PC-3 (cell line): ENCODE data around the gene JAG2. TPM values are rescaled to one million over a fixed set of nuclear protein-coding genes. Genes with fewer than 3 reads are reported as not detected.

Source experiments
- ATAC-seq: fragments of 200-7000 bp; cut with Tn5 transposase; 2 replicates; pipeline ENCODE4 v1.9.1; 2020; ENCODE audit warnings: mild to moderate bottlenecking, moderate library complexity
- BruUV-seq: library from RNA; stranded (reverse); fragments of 400-500 nt; replicated peaks from 2 replicates; lab custom pipeline; 2021; lab: Mats Ljungman, UMichigan
- CTCF ChIA-PET: fragments of 300-600 bp; sonication (Branson Sonifier 250); formaldehyde crosslinking; loops from one replicate; lab custom pipeline; 2022; ENCODE audit warnings: antibody characterized with exemption; lab: Charles Lee
- POLR2A ChIA-PET: fragments of 300-600 bp; sonication (Branson Sonifier 250); formaldehyde crosslinking; loops from one replicate; lab custom pipeline; 2022; ENCODE audit warnings: antibody characterized with exemption; ENCODE audit not compliant: unreplicated experiment; lab: Charles Lee
- DNase-seq: peaks from one replicate; pipeline ENCODE4 v3.0.0-alpha.2; 2015
- H2AFZ ChIP-seq: fragments of 300-600 bp; sonication (generic); 2 replicates; pipeline ENCODE4 v1.6.0; 2016; ENCODE audit warnings: antibody characterized with exemption, low read length
- H3F3A ChIP-seq: fragments of 300-600 bp; sonication (generic); one replicate; pipeline ENCODE4 v1.6.0; 2017; ENCODE audit warnings: antibody characterized with exemption, low read length, control low read depth, mild to moderate bottlenecking; ENCODE audit not compliant: unreplicated experiment
- H3K27ac ChIP-seq: fragments of 300-600 bp; sonication (generic); 2 replicates; pipeline ENCODE4 v1.5.1; 2016; ENCODE audit warnings: mild to moderate bottlenecking, low read length
- H3K27me3 ChIP-seq: fragments of 300-600 bp; sonication (generic); 2 replicates; pipeline ENCODE4 v1.6.1; 2016; ENCODE audit warnings: low read length, mixed read lengths
- H3K36me3 ChIP-seq: fragments of 300-600 bp; sonication (generic); 2 replicates; pipeline ENCODE4 v1.6.1; 2016; ENCODE audit warnings: low read depth, mixed run types, low read length, mixed read lengths
- H3K4me1 ChIP-seq: fragments of 300-600 bp; sonication (generic); 2 replicates; pipeline ENCODE4 v1.5.1; 2016; ENCODE audit warnings: low read length; ENCODE audit not compliant: insufficient read depth
- H3K4me2 ChIP-seq: fragments of 300-600 bp; sonication (generic); 2 replicates; pipeline ENCODE4 v1.6.0; 2016; ENCODE audit warnings: low read length
- H3K4me3 ChIP-seq: fragments of 300-600 bp; sonication (generic); 2 replicates; pipeline ENCODE4 v1.5.1; 2016; ENCODE audit warnings: mild to moderate bottlenecking, low read length, mixed read lengths
- H3K79me2 ChIP-seq: fragments of 300-600 bp; sonication (generic); 2 replicates; pipeline ENCODE4 v1.6.1; 2017; ENCODE audit warnings: low read length, mixed read lengths
- H3K9ac ChIP-seq: fragments of 300-600 bp; sonication (generic); 2 replicates; pipeline ENCODE4 v1.6.0; 2016; ENCODE audit warnings: mild to moderate bottlenecking, low read length
- H3K9me2 ChIP-seq: fragments of 300-600 bp; sonication (generic); replicated peaks from 2 replicates; pipeline ENCODE4 v1.6.1; 2016; ENCODE audit warnings: mixed run types, low read length, mixed read lengths
- H3K9me3 ChIP-seq: fragments of 300-600 bp; sonication (generic); 2 replicates; pipeline ENCODE4 v1.6.1; 2016; ENCODE audit warnings: low read length, mixed read lengths
- H4K20me1 ChIP-seq: fragments of 300-600 bp; sonication (generic); 2 replicates; pipeline ENCODE4 v1.6.1; 2016; ENCODE audit warnings: low read length, mixed read lengths
- EZH2 ChIP-seq: fragments of 300-600 bp; sonication (generic); IDR thresholded peaks from one replicate; pipeline ENCODE4 v1.6.1; 2017; ENCODE audit warnings: antibody characterized with exemption, mild to moderate bottlenecking, low read length; ENCODE audit not compliant: unreplicated experiment
- EZH2phosphoT487 ChIP-seq: fragments of 300-600 bp; sonication (generic); IDR thresholded peaks from 2 replicates; pipeline ENCODE4 v1.6.1; 2018; ENCODE audit warnings: mild to moderate bottlenecking, antibody characterized with exemption, low read length, borderline replicate concordance
- intact Hi-C: fragments of 100-400 bp; cut with micrococcal nuclease; formaldehyde crosslinking; loops from 2 replicates; pipeline ENCODE4 v1.9.0; 2023
- total RNA-seq: library from RNA; depleted of rRNA; stranded (reverse); fragments of >200 nt; gene quantifications from 2 replicates; pipeline ENCODE4 v1.2.3, GENCODE V29; 2014
- TF ChIP-seq, protein P1 (sequence below): fragments of 300-600 bp; sonication (generic); conservative IDR thresholded peaks from 2 replicates; pipeline ENCODE4 v1.5.1; 2017; ENCODE audit warnings: antibody characterized with exemption, low read depth, mild to moderate bottlenecking, low read length

JAG2 gene
- total RNA-seq, 1 experiment from 2014 or later = 57.1 TPM

DNA sequence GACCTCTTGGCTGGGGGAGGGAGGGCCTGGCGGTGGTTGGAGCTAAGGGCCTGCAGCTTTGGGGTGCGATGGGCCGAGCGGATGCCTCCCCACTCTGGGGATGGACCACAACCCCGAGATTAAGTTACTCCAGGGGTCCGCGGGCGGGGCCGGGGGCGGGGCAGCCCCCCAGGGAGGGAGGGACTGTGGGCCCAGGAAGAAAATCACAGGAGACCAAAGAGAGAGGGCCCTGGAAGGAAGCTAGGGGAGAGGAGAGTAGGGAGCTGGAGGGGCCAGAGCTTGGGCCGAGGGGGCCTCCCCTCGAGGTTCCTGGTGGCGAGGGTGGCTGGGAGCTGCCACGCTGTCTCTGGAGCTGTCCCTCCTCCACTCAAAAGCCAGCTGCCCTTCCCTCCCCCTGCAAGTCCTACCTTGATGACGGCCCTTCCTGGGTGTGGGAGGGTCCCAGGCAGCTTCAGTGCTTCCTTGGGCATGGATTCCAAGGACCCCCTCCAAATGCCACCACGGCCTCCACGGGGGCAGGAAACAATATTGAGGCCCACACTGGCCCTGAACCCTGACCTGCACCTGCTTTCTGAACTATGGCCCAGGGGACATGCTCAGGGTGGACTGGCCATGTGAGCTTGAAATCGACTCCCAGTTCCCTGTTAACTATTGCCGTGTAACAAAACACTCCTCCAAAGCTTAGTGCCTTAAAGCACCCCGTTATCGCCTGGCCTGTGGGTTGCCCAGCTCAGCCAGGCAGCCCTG is 13.1 kb upstream of the JAG2 start:
- Histone ChIP-seq H3K4me1 (0 out of 2 replicates have a peak, but pooled peaks cover 4% of the 10 kb centered on the region), H3F3A (no peaks in the 10 kb centered on the region), H2AFZ (0 out of 2 replicates have a peak overlapping the region, but pooled peaks have one; percentile 51), H3K9ac (no peak overlapping the region), H4K20me1 (no peaks in the 10 kb centered on the region), H3K27ac (no peak overlapping the region), H3K9me2 (no peaks in the 10 kb centered on the region), H3K27me3 (no peaks in the 10 kb centered on the region), H3K36me3 (no peaks in the 10 kb centered on the region), H3K4me2 (peak overlapping the region; percentile 57), H3K4me3 (peak overlapping the region; percentile 50), H3K79me2 (no peaks in the 10 kb centered on the region), H3K9me3 (no peaks in the 10 kb centered on the region)
- ChIA-PET CTCF (no interaction called here), POLR2A (no interaction called here)
- BruUV-seq = no TSS peak
- TF ChIP-seq EZH2phosphoT487 (no peak), EZH2 (no peak)
- TF ChIP-seq, protein P1, sequence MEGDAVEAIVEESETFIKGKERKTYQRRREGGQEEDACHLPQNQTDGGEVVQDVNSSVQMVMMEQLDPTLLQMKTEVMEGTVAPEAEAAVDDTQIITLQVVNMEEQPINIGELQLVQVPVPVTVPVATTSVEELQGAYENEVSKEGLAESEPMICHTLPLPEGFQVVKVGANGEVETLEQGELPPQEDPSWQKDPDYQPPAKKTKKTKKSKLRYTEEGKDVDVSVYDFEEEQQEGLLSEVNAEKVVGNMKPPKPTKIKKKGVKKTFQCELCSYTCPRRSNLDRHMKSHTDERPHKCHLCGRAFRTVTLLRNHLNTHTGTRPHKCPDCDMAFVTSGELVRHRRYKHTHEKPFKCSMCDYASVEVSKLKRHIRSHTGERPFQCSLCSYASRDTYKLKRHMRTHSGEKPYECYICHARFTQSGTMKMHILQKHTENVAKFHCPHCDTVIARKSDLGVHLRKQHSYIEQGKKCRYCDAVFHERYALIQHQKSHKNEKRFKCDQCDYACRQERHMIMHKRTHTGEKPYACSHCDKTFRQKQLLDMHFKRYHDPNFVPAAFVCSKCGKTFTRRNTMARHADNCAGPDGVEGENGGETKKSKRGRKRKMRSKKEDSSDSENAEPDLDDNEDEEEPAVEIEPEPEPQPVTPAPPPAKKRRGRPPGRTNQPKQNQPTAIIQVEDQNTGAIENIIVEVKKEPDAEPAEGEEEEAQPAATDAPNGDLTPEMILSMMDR = no peak
- ATAC-seq = no peak
- DNase-seq = no peak
- intact Hi-C loops = no loop called here

DNA sequence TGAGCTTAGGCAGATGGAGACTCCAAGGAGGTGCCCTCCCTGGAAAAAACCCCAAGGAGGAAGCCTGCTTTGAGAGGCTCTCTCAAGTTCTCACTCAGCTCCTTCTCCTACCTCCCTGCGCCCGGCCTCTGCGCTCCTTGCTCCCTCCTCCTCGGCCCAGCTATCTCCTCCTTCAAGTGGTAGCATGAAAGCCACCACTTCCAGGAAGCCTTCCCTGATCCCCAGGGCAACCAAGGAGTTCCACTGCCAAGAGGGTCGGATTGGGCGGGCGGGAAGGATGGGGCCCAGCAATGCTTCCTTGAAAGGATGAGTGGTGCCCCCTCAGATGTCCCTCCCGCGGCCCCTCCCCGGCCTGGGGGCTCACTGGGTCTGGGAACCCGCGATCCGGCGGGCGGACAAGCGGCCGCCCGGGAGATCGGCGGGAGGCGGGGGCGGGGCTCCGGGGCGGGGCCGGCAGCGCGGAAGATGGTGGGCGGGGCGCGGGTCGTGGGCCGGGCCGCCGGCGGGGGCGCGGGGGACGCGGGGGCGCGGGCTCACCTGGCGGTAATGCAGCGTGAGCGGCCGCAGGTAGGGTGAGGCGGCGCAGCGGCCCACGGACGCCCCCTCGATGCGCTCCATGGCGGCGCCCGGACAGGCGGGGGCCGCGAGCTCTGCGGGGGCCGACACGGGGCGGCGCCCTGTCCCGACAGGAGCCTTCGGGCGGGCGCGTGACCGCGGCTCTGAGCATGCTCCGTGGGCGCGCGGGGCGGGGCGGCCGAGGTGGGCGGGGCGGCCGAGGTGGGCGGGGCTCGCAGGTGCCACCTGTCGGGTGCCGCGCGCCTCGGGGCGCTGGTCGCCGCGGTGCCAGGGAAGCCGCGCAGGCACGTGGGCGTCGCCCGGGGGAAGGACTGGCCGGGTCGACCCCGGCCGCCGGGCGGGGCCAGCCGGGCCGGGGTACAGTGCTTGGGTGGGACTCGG is 12.3 kb upstream of the JAG2 start, which contains the start of gene NUDT14:
NUDT14 (minus strand) TSS at position 721 of the 957 bp plus-strand sequence; CDS start at position 618, 103 bp downstream.
- Histone ChIP-seq H3K4me2 (peak within 1 kb of the TSS; percentile 94), H3K9ac (no peak within 1 kb of the TSS), H3K27ac (no peak within 1 kb of the TSS), H3K79me2 (no peaks in the 10 kb centered on the region), H2AFZ (peak within 1 kb of the TSS; percentile 69), H3K4me3 (peak within 1 kb of the TSS; percentile 73), H3K36me3 (no peaks in the 10 kb centered on the region), H3K9me3 (no peaks in the 10 kb centered on the region), H3F3A (no peaks in the 10 kb centered on the region), H4K20me1 (no peaks in the 10 kb centered on the region), H3K27me3 (no peaks in the 10 kb centered on the region), H3K4me1 (0 out of 2 replicates have a peak, but pooled peaks cover 6% of the 10 kb centered on the region), H3K9me2 (no peaks in the 10 kb centered on the region)
- no TSS peak for BruUV-seq
- ATAC-seq = peak; percentile 87
- DNase-seq = peak; percentile 77
- POLR2A ChIA-PET = interaction anchor here (0.6 kb wide), 1 partner anchor 1428 kb away, joined by 11 read pairs; no protein-coding TSS in a partner anchor
- TF ChIP-seq, protein P1 = no peak
- TF ChIP-seq EZH2phosphoT487 = no peak
- no peak for TF ChIP-seq EZH2
- CTCF ChIA-PET = interaction anchor here (0.7 kb wide), 1 partner anchor 90 kb away, joined by 3 read pairs; no protein-coding TSS in a partner anchor
- intact Hi-C loops = no loop called here
